Mesendoderm (in vitro differentiated cells): Measurements from ENCODE around the gene PPP2R2C.
A peak's percentile ranks its signal among the peaks of the same experiment; 100 is the strongest.

Experiments
- DNase-seq: peaks from one replicate; pipeline ENCODE4 v3.0.0; 2013
- H2AK5ac ChIP-seq: 2 replicates; pipeline ENCODE4 v1.6.1; 2013; ENCODE audit warnings: low read length, inconsistent platforms
- H2BK120ac ChIP-seq: 2 replicates; pipeline ENCODE4 v1.6.1; 2013; ENCODE audit warnings: low read depth, mild to moderate bottlenecking, low read length, moderate library complexity, mixed read lengths
- H2BK15ac ChIP-seq: replicated peaks from 2 replicates; pipeline ENCODE4 v1.6.1; 2013; ENCODE audit warnings: low read depth, mild to moderate bottlenecking, moderate library complexity
- H2BK5ac ChIP-seq: 2 replicates; pipeline ENCODE4 v1.6.1; 2013; ENCODE audit warnings: low read length, inconsistent platforms
- H3K18ac ChIP-seq: 2 replicates; pipeline ENCODE4 v1.6.1; 2013; ENCODE audit warnings: mild to moderate bottlenecking, low read length, mixed read lengths
- H3K23ac ChIP-seq: one replicate; pipeline ENCODE4 v1.6.1; 2013; ENCODE audit warnings: low read length
- H3K27ac ChIP-seq: 2 replicates; pipeline ENCODE4 v1.5.1; 2013; ENCODE audit warnings: low read depth, mild to moderate bottlenecking, inconsistent platforms, low read length, moderate library complexity
- H3K27me3 ChIP-seq: 2 replicates; pipeline ENCODE4 v1.6.1; 2013; ENCODE audit warnings: low read length, control low read depth, mild to moderate bottlenecking, inconsistent platforms; ENCODE audit not compliant: insufficient read depth, poor library complexity
- H3K36me3 ChIP-seq: 2 replicates; pipeline ENCODE4 v1.6.1; 2013; ENCODE audit warnings: low read length, inconsistent platforms; ENCODE audit not compliant: control insufficient read depth, insufficient read depth
- H3K4ac ChIP-seq: one replicate; pipeline ENCODE4 v1.6.1; 2013; ENCODE audit warnings: low read depth, mild to moderate bottlenecking, low read length, moderate library complexity
- H3K4me1 ChIP-seq: 2 replicates; pipeline ENCODE4 v1.6.1; 2013; ENCODE audit warnings: low read depth, low read length, inconsistent platforms; ENCODE audit not compliant: control insufficient read depth
- H3K4me2 ChIP-seq: 2 replicates; pipeline ENCODE4 v1.6.1; 2013; ENCODE audit warnings: low read length
- H3K4me3 ChIP-seq: 2 replicates; pipeline ENCODE4 v1.5.1; 2013; ENCODE audit warnings: mild to moderate bottlenecking, low read length
- H3K56ac ChIP-seq: one replicate; pipeline ENCODE4 v1.6.1; 2013; ENCODE audit warnings: low read length
- H3K79me1 ChIP-seq: 2 replicates; pipeline ENCODE4 v1.6.1; 2013; ENCODE audit warnings: low read length, inconsistent platforms
- H3K79me2 ChIP-seq: 2 replicates; pipeline ENCODE4 v1.6.1; 2013; ENCODE audit warnings: mild to moderate bottlenecking, low read length; ENCODE audit not compliant: control insufficient read depth, insufficient read depth
- H3K9ac ChIP-seq: 2 replicates; pipeline ENCODE4 v1.6.1; 2013; ENCODE audit warnings: low read length, inconsistent platforms
- H4K5ac ChIP-seq: one replicate; pipeline ENCODE4 v1.6.1; 2013; ENCODE audit warnings: low read length
- H4K8ac ChIP-seq: one replicate; pipeline ENCODE4 v1.6.1; 2013; ENCODE audit warnings: low read depth, mild to moderate bottlenecking, control low read depth, low read length, moderate library complexity
- WGBS: extraction: QIAGEN DNeasy Blood & Tissue Kit; methylation state at CpG from one replicate; pipeline ENCODE4 v1.1.7; 2013; ENCODE audit warnings: low lambda C conversion rate, missing lambda C conversion rate; ENCODE audit not compliant: insufficient coverage; ENCODE audit errors: extremely low coverage; 5-methylcytosine and 5-hydroxymethylcytosine counted together

PPP2R2C gene

DNA sequence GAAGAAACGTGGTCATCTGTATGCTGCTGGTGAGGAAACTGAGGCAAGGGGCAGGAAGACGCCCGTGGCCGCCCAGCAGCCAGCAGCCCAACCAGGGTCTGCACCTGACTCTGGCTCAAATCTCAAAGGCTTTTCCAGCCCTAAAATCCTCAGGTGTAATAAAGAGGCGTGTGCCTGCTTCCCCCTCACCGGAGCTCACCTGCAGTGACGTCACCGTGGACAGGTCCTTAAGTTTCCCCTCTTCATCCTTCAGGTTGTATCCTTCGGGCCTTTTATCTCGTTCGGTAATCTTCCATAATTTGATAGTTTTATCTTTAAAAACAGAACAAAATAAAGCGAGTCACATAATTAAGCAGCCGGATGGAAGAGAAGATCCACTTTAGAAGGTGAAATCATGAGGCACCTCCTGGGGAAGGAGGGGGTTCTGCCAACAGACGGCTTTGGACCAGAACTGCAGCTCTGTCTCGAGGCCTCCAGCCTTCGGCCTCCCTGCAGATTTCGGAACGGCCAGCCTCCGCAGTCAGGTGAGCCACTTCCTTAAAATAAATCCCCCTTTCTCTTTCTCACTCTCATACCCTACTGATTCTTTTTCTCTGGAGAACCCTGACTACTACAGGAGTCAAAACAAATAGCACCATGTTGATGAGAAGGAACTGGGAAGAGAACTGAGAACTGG lies 96.7 kb downstream of the PPP2R2C start:
- H3K79me2 ChIP-seq = no peaks in the 10 kb centered on the region
- H3K4me2 ChIP-seq = no peak overlapping the region
- no peaks in the 10 kb centered on the region for H3K79me1 ChIP-seq
- no CpG with 5 or more reads among the region's 19 CpGs for WGBS
- H3K27ac ChIP-seq = no peak overlapping the region
- no peaks in the 10 kb centered on the region for H3K4me1 ChIP-seq
- H4K8ac ChIP-seq = no peak overlapping the region
- H3K56ac ChIP-seq = no peak overlapping the region
- no peaks in the 10 kb centered on the region for H3K36me3 ChIP-seq
- no peak overlapping the region for H2BK120ac ChIP-seq
- no peak overlapping the region for H2BK15ac ChIP-seq
- DNase-seq = no peak
- H2BK5ac ChIP-seq = no peak overlapping the region
- no peaks in the 10 kb centered on the region for H3K27me3 ChIP-seq
- H3K18ac ChIP-seq = no peak overlapping the region
- H3K4ac ChIP-seq = no peak overlapping the region
- no peak overlapping the region for H3K23ac ChIP-seq
- H3K4me3 ChIP-seq = no peak overlapping the region
- H4K5ac ChIP-seq = no peak overlapping the region
- no peak overlapping the region for H2AK5ac ChIP-seq
- H3K9ac ChIP-seq = no peak overlapping the region

DNA sequence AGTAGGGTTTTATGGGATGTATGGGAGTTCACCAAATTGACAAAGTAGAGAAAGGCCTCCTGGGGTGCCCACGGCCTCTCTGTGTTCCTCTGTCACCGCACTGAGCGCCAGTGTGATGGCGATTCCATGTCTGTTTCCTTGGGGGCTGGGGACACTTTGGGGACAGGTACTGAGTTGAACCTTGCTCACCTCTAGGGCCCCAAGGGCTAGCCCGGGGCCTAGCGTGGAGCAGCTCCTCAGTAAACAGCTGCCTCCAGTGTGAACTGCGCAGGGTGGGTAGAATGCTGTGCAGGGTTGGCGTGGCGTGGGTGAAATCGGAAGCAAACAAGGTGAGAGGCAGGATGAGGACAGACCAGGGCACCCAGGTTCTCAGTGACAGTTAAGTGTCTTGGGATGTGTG lies 97.8 kb downstream of the PPP2R2C start:
- no peak overlapping the region for H3K4me3 ChIP-seq
- H4K5ac ChIP-seq = no peak overlapping the region
- H3K79me2 ChIP-seq = no peaks in the 10 kb centered on the region
- H3K36me3 ChIP-seq = no peaks in the 10 kb centered on the region
- H3K27ac ChIP-seq = no peak overlapping the region
- H2BK15ac ChIP-seq = no peak overlapping the region
- H3K79me1 ChIP-seq = no peaks in the 10 kb centered on the region
- WGBS = no CpG with 5 or more reads among the region's 10 CpGs
- H3K4me1 ChIP-seq = no peaks in the 10 kb centered on the region
- H3K4ac ChIP-seq = no peak overlapping the region
- no peak for DNase-seq
- H2AK5ac ChIP-seq = no peak overlapping the region
- H3K56ac ChIP-seq = no peak overlapping the region
- H3K23ac ChIP-seq = no peak overlapping the region
- H2BK5ac ChIP-seq = no peak overlapping the region
- H4K8ac ChIP-seq = no peak overlapping the region
- no peak overlapping the region for H2BK120ac ChIP-seq
- no peak overlapping the region for H3K18ac ChIP-seq
- no peak overlapping the region for H3K4me2 ChIP-seq
- no peak overlapping the region for H3K9ac ChIP-seq
- H3K27me3 ChIP-seq = no peaks in the 10 kb centered on the region

DNA sequence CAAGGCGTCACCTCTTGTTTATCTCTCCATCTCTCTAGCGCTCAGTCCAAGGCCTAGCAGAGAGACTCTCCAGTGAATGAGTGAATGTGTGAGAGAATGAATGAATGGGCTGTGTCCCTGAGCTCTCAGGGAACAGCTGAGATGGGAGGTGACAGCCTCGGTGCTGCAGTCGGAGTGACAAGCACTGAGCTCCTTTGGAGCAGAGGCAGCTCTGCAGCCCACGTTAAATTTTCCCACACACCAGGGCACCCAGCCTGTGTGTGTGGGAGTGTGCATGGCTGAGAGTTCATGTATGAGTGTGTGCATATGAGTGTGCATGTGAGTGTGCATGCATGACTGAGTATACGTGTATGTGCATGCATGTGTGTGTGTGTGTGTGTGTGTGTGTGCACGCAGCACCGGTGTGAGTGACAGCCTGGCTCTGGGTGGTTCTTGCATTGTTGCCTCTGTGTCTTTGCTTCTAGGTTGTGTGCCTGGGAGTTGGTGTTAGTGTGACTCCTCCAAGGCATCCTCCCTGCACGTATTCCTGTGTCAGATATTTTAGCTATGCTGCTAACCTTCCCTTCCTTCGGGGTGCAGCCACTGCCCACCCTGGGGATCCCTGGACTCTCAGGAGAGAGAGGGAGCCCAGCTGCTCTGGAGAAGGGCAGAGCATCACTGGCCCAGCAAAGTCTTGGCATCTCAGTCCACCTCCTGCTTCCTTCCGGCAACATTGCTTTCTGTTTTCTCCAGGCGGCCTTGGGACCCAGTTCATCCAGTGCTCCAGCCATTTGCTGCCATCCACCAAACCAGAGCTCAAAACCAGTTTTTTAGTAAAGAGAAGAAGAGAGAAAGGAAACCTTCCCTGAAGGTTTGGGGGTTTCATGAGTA lies 98.6 kb downstream of the PPP2R2C start:
- Histone ChIP-seq H3K56ac (no peak overlapping the region), H3K4me1 (no peaks in the 10 kb centered on the region), H2BK120ac (no peak overlapping the region), H3K9ac (no peak overlapping the region), H2BK15ac (no peak overlapping the region), H3K4me2 (no peak overlapping the region), H2AK5ac (no peak overlapping the region), H3K79me2 (no peaks in the 10 kb centered on the region), H3K18ac (no peak overlapping the region), H3K27ac (no peak overlapping the region), H4K8ac (no peak overlapping the region), H4K5ac (no peak overlapping the region), H3K23ac (no peak overlapping the region), H3K27me3 (no peaks in the 10 kb centered on the region), H3K4me3 (no peak overlapping the region), H3K36me3 (no peaks in the 10 kb centered on the region), H3K4ac (no peak overlapping the region), H2BK5ac (no peak overlapping the region), H3K79me1 (no peaks in the 10 kb centered on the region)
- DNase-seq = no peak
- no CpG with 5 or more reads among the region's 12 CpGs for WGBS

DNA sequence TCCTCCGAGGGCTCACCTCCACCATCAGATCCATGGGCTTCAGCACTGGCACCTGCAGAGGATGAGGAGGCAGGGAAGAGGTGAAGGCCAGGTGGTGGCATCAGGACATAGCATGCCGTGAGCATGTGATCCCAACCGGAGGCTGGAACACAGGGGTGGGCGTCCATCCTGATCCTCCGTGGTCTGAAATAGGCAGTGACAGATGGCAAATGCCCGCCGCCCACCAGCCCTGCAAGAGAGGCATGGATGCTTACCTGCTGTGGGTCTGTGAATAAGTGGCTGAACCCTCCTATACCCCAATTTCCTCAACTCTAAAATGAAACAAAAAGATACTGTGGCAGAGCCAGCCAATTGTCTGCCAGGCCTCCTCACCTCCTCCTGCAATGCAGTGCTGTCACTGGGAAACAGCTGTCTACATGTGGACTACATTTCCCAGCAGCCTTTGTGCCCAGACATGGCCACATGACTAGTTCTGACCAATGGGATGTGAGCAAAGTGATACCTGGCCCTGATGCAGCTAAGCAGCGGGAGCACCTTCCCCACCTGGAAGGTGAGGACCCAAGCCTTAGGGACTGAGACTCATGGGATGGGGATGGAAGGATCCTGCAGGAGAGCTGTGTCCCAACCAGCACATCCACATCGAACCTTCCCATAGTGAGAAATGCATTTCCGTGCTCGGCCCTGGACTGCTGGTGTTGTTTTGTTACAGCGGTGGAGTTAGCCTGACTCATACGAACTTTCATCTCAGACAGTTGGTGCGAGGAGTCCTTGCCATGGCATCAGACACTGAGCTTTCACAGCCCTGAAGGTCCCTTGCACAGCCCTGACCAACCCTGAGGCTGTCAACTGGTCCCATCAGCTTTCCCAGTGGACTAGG lies 99.5 kb downstream of the PPP2R2C start:
- no CpG with 5 or more reads among the region's 14 CpGs for WGBS
- no peak overlapping the region for H2BK120ac ChIP-seq
- no peak overlapping the region for H3K18ac ChIP-seq
- no peak overlapping the region for H3K4ac ChIP-seq
- H3K56ac ChIP-seq = no peak overlapping the region
- H4K5ac ChIP-seq = no peak overlapping the region
- no peak overlapping the region for H4K8ac ChIP-seq
- no peaks in the 10 kb centered on the region for H3K36me3 ChIP-seq
- H3K23ac ChIP-seq = no peak overlapping the region
- no peaks in the 10 kb centered on the region for H3K27me3 ChIP-seq
- no peak overlapping the region for H3K9ac ChIP-seq
- no peak overlapping the region for H3K27ac ChIP-seq
- H3K79me1 ChIP-seq = no peaks in the 10 kb centered on the region
- H2AK5ac ChIP-seq = no peak overlapping the region
- peak; percentile 82 for DNase-seq
- no peaks in the 10 kb centered on the region for H3K79me2 ChIP-seq
- H2BK5ac ChIP-seq = no peak overlapping the region
- no peak overlapping the region for H3K4me3 ChIP-seq
- no peaks in the 10 kb centered on the region for H3K4me1 ChIP-seq
- no peak overlapping the region for H2BK15ac ChIP-seq
- no peak overlapping the region for H3K4me2 ChIP-seq

DNA sequence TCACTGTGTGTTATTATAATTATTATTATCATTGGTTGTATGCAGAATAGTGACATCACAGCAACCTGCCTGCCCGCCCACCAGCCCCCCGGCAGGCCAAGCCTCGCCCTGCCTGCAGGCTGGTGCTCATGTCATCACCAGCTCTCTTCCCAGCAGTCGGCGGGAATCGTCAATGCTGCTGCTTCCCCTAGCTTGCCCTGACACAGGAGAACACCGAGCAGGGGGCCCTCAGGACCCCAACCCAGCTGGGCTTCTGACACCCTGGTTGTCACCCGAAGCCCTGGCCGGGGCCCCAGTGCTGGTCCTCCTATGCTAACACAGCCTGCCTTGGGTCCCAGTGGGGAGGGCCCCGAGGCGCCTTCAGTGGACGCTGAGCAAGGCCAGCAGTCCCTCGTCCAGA lies 100.6 kb downstream of the PPP2R2C start:
- no CpG with 5 or more reads among the region's 13 CpGs for WGBS
- Histone ChIP-seq H2BK120ac (no peak overlapping the region), H3K23ac (no peak overlapping the region), H3K4ac (no peak overlapping the region), H3K36me3 (no peaks in the 10 kb centered on the region), H3K27me3 (no peaks in the 10 kb centered on the region), H2AK5ac (no peak overlapping the region), H3K18ac (no peak overlapping the region), H4K8ac (no peak overlapping the region), H3K27ac (no peak overlapping the region), H3K79me1 (no peaks in the 10 kb centered on the region), H3K4me3 (no peak overlapping the region), H3K4me2 (no peak overlapping the region), H3K56ac (no peak overlapping the region), H4K5ac (no peak overlapping the region), H3K79me2 (no peaks in the 10 kb centered on the region), H3K9ac (no peak overlapping the region), H2BK15ac (no peak overlapping the region), H3K4me1 (no peaks in the 10 kb centered on the region), H2BK5ac (no peak overlapping the region)
- no peak for DNase-seq
